Sigmoid colon (tissue), 7 donors: ENCODE measurements around the gene ANGPTL2. TPM values are rescaled to one million over a fixed set of nuclear protein-coding genes. Genes with fewer than 3 reads are reported as not detected.
A peak's percentile ranks its signal among the peaks of the same experiment; 100 is the strongest.

Source experiments
- DNase-seq: peaks from one replicate; pipeline ENCODE4 v3.0.0-alpha.2; 2019
- H3K27ac ChIP-seq, 4 donors: fragments of 200-600 bp; sonication (generic); one replicate each; pipeline ENCODE4 v1.5.1; 2016 to 2019; ENCODE audit warnings: mild to moderate bottlenecking in 1 of 4
- H3K27me3 ChIP-seq, 3 donors: fragments of 200-600 bp; sonication (generic); one replicate each; pipeline ENCODE4 v1.5.1; 2019; ENCODE audit warnings: mild to moderate bottlenecking in 1 of 3
- H3K36me3 ChIP-seq, 4 donors: fragments of 200-600 bp; sonication (generic); one replicate each; pipeline ENCODE4 v1.5.1; 2016 to 2019
- H3K4me1 ChIP-seq, 4 donors: fragments of 200-600 bp; sonication (generic); one replicate each; pipeline ENCODE4 v1.5.1; 2017 to 2019
- H3K4me3 ChIP-seq, 4 donors: fragments of 200-600 bp; sonication (generic); one replicate each; pipeline ENCODE4 v1.5.1; 2017 to 2019; ENCODE audit warnings: mild to moderate bottlenecking in 2 of 4, moderate library complexity in 1 of 4
- H3K9me3 ChIP-seq, 4 donors: fragments of 200-600 bp in 3 of 4; sonication (generic) in 3 of 4; one replicate each; pipeline versions ENCODE4 v1.5.1 to v1.6.1; 2013 to 2019
- CTCF ChIP-seq, 4 experiments: fragments of 450-650 bp in 3 of 4; fragments of 200-600 bp in 1 of 4; IDR thresholded peaks; one replicate each; pipeline ENCODE4 v1.5.1; 2016 to 2019; ENCODE audit warnings: antibody characterized with exemption in 4 of 4, mild to moderate bottlenecking in 3 of 4, moderate library complexity in 2 of 4
- EP300 ChIP-seq, 4 donors: sonication (generic); formaldehyde crosslinking; IDR thresholded peaks; one replicate each; pipeline ENCODE4 v1.6.1; 2017; ENCODE audit warnings: antibody characterized with exemption in 4 of 4
- POLR2A ChIP-seq, 2 donors: fragments of 450-650 bp; IDR thresholded peaks; one replicate each; pipeline ENCODE4 v1.6.1; 2016; ENCODE audit warnings: antibody characterized with exemption in 2 of 2, mild to moderate bottlenecking in 2 of 2, moderate library complexity in 2 of 2
- POLR2AphosphoS5 ChIP-seq, 4 donors: sonication (generic); formaldehyde crosslinking; IDR thresholded peaks; one replicate each; pipeline ENCODE4 v1.6.1; 2017; ENCODE audit warnings: antibody characterized with exemption in 4 of 4
- WGBS, 2 donors: extraction: QIAGEN DNeasy Blood & Tissue Kit; methylation state at CpG; one replicate each; pipeline ENCODE4 v1.1.7; 2013; 5-methylcytosine and 5-hydroxymethylcytosine counted together
- intact Hi-C: fragments of 100-400 bp; cut with DNase I; formaldehyde crosslinking; loops from one replicate; pipeline ENCODE4 v1.15.1; 2023
- polyA plus RNA-seq, 3 donors: library from polyadenylated mRNA; stranded (reverse); fragments of 200-250 nt; gene quantifications; one replicate each; pipeline ENCODE4 v1.2.3, GENCODE V29; 2013
- total RNA-seq, 4 donors: library from RNA; depleted of rRNA; stranded (reverse); fragments of >200 nt; gene quantifications; one replicate each; pipeline ENCODE4 v1.1.0, GENCODE V29; 2016
- donor health status: healthy with polysubstance abuse.
- donor health status: Bipolar disorder and iron deficiency.
- donor health status: healthy.

The ANGPTL2 gene
- total and polyA plus RNA-seq, 7 donors = 0.69 to 112 (median 50.5) TPM

DNA sequence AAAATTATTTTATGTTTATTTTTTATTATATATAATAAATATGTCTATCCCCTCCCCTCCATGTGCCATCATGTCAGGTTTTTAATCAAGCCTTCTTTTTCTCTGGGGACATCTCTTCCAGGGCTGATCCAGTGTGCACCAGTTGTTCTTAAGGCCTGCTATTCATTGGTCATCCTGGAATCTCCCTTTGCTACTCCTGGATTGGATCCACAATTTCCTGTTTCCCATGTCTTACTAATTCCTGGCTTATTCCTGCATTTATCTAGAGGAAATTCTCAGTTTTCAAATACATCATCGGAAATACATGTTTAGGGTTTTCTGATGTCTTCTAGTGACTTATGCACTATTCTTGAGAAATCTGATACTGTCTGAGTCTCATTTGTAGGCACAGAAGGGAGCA lies 56.8 kb downstream of the ANGPTL2 start:
- no peaks in the 10 kb centered on the region for H3K9me3 ChIP-seq
- TF ChIP-seq POLR2AphosphoS5 (IDR thresholded peaks at IDR 0.05) = no peak
- no peak for TF ChIP-seq CTCF (IDR thresholded peaks at IDR 0.05)
- TF ChIP-seq EP300 (IDR thresholded peaks at IDR 0.05) = no peak
- no peak for TF ChIP-seq POLR2A (IDR thresholded peaks at IDR 0.05)
- H3K36me3 ChIP-seq = peaks cover 0 to 8% (median 0%) of the 10 kb centered on the region in 4 donors
- intact Hi-C loops = no loop called here
- no peak overlapping the region for H3K4me3 ChIP-seq
- WGBS, 2 donors = 87 to 89% methylated on average over 1 of the region's 1 CpG
- H3K4me1 ChIP-seq = no peaks in the 10 kb centered on the region
- no peaks in the 10 kb centered on the region for H3K27me3 ChIP-seq
- DNase-seq = no peak
- H3K27ac ChIP-seq = no peak overlapping the region

- H3K4me1 ChIP-seq = peaks cover 0 to 9% (median 5%) of the 10 kb centered on the region in 4 donors
These were observed 58.1 kb downstream of the ANGPTL2 start for GRCh38 chr9:127064335-127064734.

DNA sequence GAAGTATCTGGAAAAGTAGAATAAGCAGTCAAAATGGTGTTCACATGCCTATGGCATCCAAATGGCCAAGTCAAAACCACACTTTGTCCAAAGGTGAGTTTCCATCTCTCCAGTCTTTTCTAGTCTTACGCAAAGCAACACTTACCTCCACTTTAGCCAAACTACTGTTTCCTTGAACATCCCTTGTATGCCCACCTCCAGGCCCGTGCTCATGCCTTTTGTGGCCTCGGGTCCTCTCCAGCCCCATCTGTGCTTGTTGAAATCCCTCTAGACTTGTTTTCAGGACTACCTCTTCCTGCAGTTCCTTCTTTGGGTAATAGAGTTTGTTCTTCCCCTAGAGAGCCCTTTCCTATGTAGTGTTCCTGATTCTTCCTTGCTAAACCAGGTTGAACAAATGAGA lies 61.0 kb downstream of the ANGPTL2 start:
- 96 to 97% methylated on average over 3 of the region's 3 CpGs for WGBS, 2 donors
- H3K4me1 ChIP-seq = peaks cover 0 to 10% (median 10%) of the 10 kb centered on the region in 4 donors
- no peak for DNase-seq
- intact Hi-C loops = no loop called here
- no peaks in the 10 kb centered on the region for H3K36me3 ChIP-seq
- no peak overlapping the region for H3K4me3 ChIP-seq
- TF ChIP-seq CTCF (IDR thresholded peaks at IDR 0.05) = no peak
- TF ChIP-seq POLR2A (IDR thresholded peaks at IDR 0.05) = no peak
- TF ChIP-seq POLR2AphosphoS5 (IDR thresholded peaks at IDR 0.05) = no peak
- TF ChIP-seq EP300 (IDR thresholded peaks at IDR 0.05) = no peak
- no peaks in the 10 kb centered on the region for H3K27me3 ChIP-seq
- no peaks in the 10 kb centered on the region for H3K9me3 ChIP-seq
- no peak overlapping the region for H3K27ac ChIP-seq

More at GRCh38 chr9:127064335-127064734, 58.1 kb downstream of the ANGPTL2 start:
- H3K9me3 ChIP-seq = no peaks in the 10 kb centered on the region
- H3K27me3 ChIP-seq = no peaks in the 10 kb centered on the region
- no peak for DNase-seq
- H3K36me3 ChIP-seq = no peaks in the 10 kb centered on the region
- no peak overlapping the region for H3K27ac ChIP-seq
- 94 to 97% methylated on average over 2 of the region's 2 CpGs for WGBS, 2 donors
- no peak overlapping the region for H3K4me3 ChIP-seq
- intact Hi-C loops = no loop called here
- TF ChIP-seq CTCF (IDR thresholded peaks at IDR 0.05) = no peak
- TF ChIP-seq POLR2A (IDR thresholded peaks at IDR 0.05) = no peak
- no peak for TF ChIP-seq POLR2AphosphoS5 (IDR thresholded peaks at IDR 0.05)
- no peak for TF ChIP-seq EP300 (IDR thresholded peaks at IDR 0.05)

DNA sequence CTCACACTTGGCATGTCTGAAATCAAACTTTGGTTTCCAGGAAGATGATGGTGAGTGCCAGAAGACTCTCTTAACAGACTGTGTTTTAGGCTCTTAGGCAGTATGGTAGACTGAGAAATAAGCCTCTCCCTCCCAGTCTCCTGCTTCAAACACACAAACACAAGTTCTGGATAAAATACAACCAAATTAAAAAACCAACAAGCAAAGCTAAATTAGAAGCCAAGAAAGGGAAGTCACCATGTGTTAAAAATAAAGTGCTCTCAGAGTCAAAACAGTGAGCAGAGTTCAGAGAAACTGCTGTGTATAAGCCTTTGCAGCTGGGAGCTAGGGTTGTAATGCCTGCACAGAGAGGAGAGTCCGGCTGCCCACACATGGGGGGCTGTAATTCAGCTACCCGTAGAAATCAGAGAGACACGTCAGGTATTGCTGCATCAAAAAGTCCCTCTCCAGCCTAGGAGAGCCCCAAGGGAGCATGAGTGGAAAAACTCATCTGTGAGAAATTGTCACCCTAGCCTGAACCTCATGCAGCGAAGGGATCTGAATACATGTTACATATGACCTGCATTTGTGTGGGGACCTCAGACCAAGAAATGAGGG lies 62.6 kb downstream of the ANGPTL2 start:
- WGBS, 2 donors = 67 to 91% methylated on average over 4 of the region's 4 CpGs
- Histone ChIP-seq H3K36me3 (no peaks in the 10 kb centered on the region), H3K27ac (peak overlapping the region in 1 of 4 donors; percentile 15), H3K27me3 (no peaks in the 10 kb centered on the region), H3K9me3 (no peaks in the 10 kb centered on the region), H3K4me3 (no peak overlapping the region), H3K4me1 (peaks cover 0 to 10% (median 10%) of the 10 kb centered on the region in 4 donors)
- no peak for DNase-seq
- TF ChIP-seq EP300 (IDR thresholded peaks at IDR 0.05) = no peak
- TF ChIP-seq POLR2AphosphoS5 (IDR thresholded peaks at IDR 0.05) = no peak
- no peak for TF ChIP-seq POLR2A (IDR thresholded peaks at IDR 0.05)
- no peak for TF ChIP-seq CTCF (IDR thresholded peaks at IDR 0.05)
- intact Hi-C loops = no loop called here

DNA sequence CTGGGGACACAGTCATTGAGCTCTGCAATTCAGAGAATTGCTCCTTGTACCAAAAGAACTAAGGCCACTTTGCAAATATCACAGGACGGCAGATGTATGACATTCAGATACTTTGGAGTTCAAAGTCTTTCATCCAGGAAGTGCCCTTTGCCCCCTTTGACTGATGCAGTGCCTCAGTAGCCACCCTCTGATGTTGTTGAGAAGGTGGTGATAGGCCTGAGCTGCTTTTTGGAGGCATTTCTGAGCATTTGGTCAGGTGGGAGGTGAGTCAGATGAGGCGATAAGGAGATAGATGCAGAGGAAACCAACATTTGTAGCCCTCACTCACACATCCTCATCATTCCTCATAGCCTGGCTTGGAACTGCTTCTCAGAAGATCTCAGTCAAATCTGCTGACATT lies 63.4 kb downstream of the ANGPTL2 start:
- intact Hi-C loops = no loop called here
- Histone ChIP-seq H3K9me3 (no peaks in the 10 kb centered on the region), H3K36me3 (no peaks in the 10 kb centered on the region), H3K4me1 (peaks cover 0 to 16% (median 14%) of the 10 kb centered on the region in 4 donors), H3K4me3 (no peak overlapping the region), H3K27me3 (no peaks in the 10 kb centered on the region), H3K27ac (peak overlapping the region in 1 of 4 donors; percentile 15)
- TF ChIP-seq POLR2AphosphoS5 (IDR thresholded peaks at IDR 0.05) (no peak), EP300 (IDR thresholded peaks at IDR 0.05) (no peak), POLR2A (IDR thresholded peaks at IDR 0.05) (no peak), CTCF (IDR thresholded peaks at IDR 0.05) (no peak)
- DNase-seq = no peak
- WGBS, 2 donors = 79 to 90% methylated on average over 2 of the region's 2 CpGs
